Brain microvascular endothelial cell (primary cell): Measurements from ENCODE around the gene CNNM3.
A peak's percentile ranks its signal among the peaks of the same experiment; 100 is the strongest.
"Not testable (repeated sequence)": the region's sequence is repeated elsewhere in the genome, so short reads cannot be mapped to it uniquely, and the experiment has no call there.

Experiments
- DNase-seq: peaks from one replicate; pipeline ENCODE4 v3.0.0-alpha.2; 2020
- H3K27ac ChIP-seq: fragments of 250-450 bp; sonication (Bioruptor Pico); 2 replicates; pipeline ENCODE4 v1.5.1; 2020; ENCODE audit warnings: mild to moderate bottlenecking, moderate library complexity
- H3K27me3 ChIP-seq: fragments of 250-450 bp; sonication (Bioruptor Pico); replicated peaks from 2 replicates; pipeline ENCODE4 v1.5.1; 2020; ENCODE audit warnings: mild to moderate bottlenecking
- H3K36me3 ChIP-seq: fragments of 250-450 bp; sonication (Bioruptor Pico); replicated peaks from 2 replicates; pipeline ENCODE4 v1.5.1; 2020; ENCODE audit warnings: mild to moderate bottlenecking
- H3K4me3 ChIP-seq: 2 replicates; pipeline ENCODE4 v1.5.1; 2011; ENCODE audit warnings: low read depth, mild to moderate bottlenecking, control low read depth, low read length, moderate library complexity
- CTCF ChIP-seq: IDR thresholded peaks from 2 replicates; pipeline ENCODE4 v1.5.1; 2011; ENCODE audit warnings: low read depth, mild to moderate bottlenecking, moderate library complexity, low read length, control low read depth, inconsistent platforms; ENCODE audit errors: missing control alignments
- in situ Hi-C: cut with HindIII; loops from 2 replicates; pipeline ENCODE4 v1.10.0; 2017; ENCODE audit warnings: low sequenced_read_pairs, low pct_ligation_motif_present

Gene CNNM3

GRCh38 chr2:96787411-96787810, 28.7 kb upstream of the CNNM3 start:
- Histone ChIP-seq H3K27ac (no peak overlapping the region), H3K27me3 (no peaks in the 10 kb centered on the region), H3K36me3 (no peaks in the 10 kb centered on the region), H3K4me3 (no peak overlapping the region)
- DNase-seq = no peak
- in situ Hi-C loops = no loop called here
- no peak for TF ChIP-seq CTCF

- TF ChIP-seq CTCF = no peak
- in situ Hi-C loops = no loop called here
- Histone ChIP-seq H3K4me3 (no peak overlapping the region), H3K27me3 (no peaks in the 10 kb centered on the region), H3K27ac (no peak overlapping the region), H3K36me3 (no peaks in the 10 kb centered on the region)
- peak; percentile 24 for DNase-seq
Observed at GRCh38 chr2:96788442-96789244, 27.4 kb upstream of the CNNM3 start.

- in situ Hi-C loops = no loop called here
- Histone ChIP-seq H3K4me3 (no peak overlapping the region), H3K36me3 (no peaks in the 10 kb centered on the region), H3K27me3 (no peaks in the 10 kb centered on the region), H3K27ac (no peak overlapping the region)
- DNase-seq = no peak
- no peak for TF ChIP-seq CTCF
Observed at GRCh38 chr2:96789245-96789617, 26.8 kb upstream of the CNNM3 start.

- in situ Hi-C loops = no loop called here
- DNase-seq = no peak
- Histone ChIP-seq H3K27me3 (no peaks in the 10 kb centered on the region), H3K27ac (no peak overlapping the region), H3K36me3 (no peaks in the 10 kb centered on the region), H3K4me3 (no peak overlapping the region)
- no peak for TF ChIP-seq CTCF
Observed at GRCh38 chr2:96792772-96793749, 23.0 kb upstream of the CNNM3 start.

- H3K27me3 ChIP-seq = no peaks in the 10 kb centered on the region
- in situ Hi-C loops = no loop called here
- no peak overlapping the region for H3K4me3 ChIP-seq
- no peak overlapping the region for H3K27ac ChIP-seq
- TF ChIP-seq CTCF = no peak
- DNase-seq = no peak
- H3K36me3 ChIP-seq = no peaks in the 10 kb centered on the region
Observed at GRCh38 chr2:96795076-96795475, 21.0 kb upstream of the CNNM3 start.

- DNase-seq, H3K27me3 ChIP-seq, H3K27ac ChIP-seq, H3K36me3 ChIP-seq, in situ Hi-C loops, H3K4me3 ChIP-seq: not testable (repeated sequence)
Observed at GRCh38 chr2:96796497-96796896, 19.6 kb upstream of the CNNM3 start.
